ENCODE results near the gene BRD7. TPM values are rescaled to one million over a fixed set of nuclear protein-coding genes. Genes with fewer than 3 reads are reported as not detected.
A peak's percentile ranks its signal among the peaks of the same experiment; 100 is the strongest.

The BRD7 gene
- polyA plus RNA-seq, 4 donors, result 40.7 to 71.6 (median 43.4) TPM

DNA sequence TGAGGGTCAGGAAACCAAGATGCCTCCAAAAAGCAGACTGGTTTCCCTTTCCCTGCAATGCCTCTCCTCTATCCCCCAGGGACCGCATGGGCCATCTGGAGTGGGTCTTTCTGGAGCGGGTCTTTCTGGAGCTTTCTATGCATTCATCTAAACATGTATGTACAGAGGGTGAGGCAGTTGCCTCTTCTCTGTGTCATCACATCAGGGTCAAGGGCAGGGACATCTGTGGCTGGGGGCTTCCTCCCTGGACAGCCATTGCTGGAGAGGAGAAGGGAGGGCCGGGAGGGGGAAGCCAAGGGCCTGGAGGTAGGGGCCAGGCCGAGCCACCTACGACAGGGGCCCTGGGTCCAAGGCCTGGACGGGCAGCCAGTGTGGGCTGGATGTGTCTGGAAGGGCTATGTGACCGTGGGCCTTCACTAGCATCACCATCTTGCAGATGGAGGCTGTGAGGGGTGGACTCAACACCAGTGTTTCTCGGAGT is 101.6 kb downstream of the BRD7 start:
- no peaks in the 10 kb centered on the region for H3K27me3 ChIP-seq (ENCODE audit: control insufficient read depth in 3 of 3, insufficient read depth in 3 of 3, low read length in 3 of 3)
- H3K27ac ChIP-seq (ENCODE audit: low read depth in 1 of 3, low read length in 2 of 3), result peak overlapping the region in 1 of 3 donors; percentile 58
- H3K9me3 ChIP-seq (ENCODE audit: control insufficient read depth in 2 of 2, insufficient read depth in 1 of 2, low read depth in 1 of 2, low read length in 1 of 2), result no peaks in the 10 kb centered on the region
- DNase-seq (no peak), FAIRE-seq (no peak)
- peaks cover 0 to 26% (median 0%) of the 10 kb centered on the region in 3 donors for H3K4me1 ChIP-seq (ENCODE audit: control insufficient read depth in 3 of 3, insufficient read depth in 2 of 3, low read depth in 1 of 3, low read length in 2 of 3)
- 68 to 85% (median 79%) methylated on average over 8 of the region's 8 CpGs for WGBS, 3 donors
- no peaks in the 10 kb centered on the region for H3K36me3 ChIP-seq (ENCODE audit: control insufficient read depth in 3 of 3, insufficient read depth in 2 of 3, low read depth in 1 of 3, low read length in 3 of 3)
- H3K4me3 ChIP-seq (ENCODE audit: low read depth in 1 of 3, low read length in 3 of 3), result peak overlapping the region in 2 of 3 donors; percentile 20 to 52

DNA sequence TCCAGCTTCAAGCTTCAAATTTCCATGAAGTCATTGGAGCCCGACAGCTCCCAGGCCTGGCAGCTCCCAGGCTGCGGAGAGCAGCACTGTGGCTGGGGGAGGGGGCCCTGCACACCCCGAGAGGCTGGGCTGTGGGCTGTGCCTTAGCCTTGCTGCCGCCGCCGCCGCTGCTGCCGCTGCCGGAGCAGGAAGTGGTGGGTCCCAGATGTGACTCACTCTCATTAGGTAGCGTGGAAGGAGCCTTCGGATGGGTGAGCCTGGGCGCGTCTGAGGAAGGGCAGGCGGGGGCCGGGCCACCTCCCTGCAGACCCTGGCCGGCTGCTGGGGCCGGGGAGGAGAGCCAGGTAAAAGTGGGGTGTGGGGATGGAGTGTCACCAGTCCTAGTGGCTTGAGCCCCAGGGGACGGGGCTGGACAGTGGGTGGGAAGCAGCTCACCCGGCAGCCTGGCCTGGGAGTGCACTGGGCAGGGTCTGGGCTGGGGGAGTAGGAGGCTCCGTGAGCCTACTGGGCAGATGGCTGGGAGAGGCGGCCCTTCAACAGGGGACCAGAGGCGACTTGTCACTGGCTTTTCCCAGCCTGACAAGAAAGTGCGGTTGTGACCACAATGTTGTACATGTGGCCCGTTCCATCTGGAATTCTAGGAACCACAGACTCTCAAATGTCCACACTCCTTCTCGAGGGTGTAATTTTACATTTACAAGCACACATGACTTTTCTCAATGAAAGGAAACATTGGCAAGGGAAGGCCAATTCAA is 102.3 kb downstream of the BRD7 start, which contains the start of gene ADCY7:
Gene ADCY7 (plus strand): TSS at position 215 of the 755 bp plus-strand sequence. CDS start 21,629 bp downstream, outside the sequence.
- Histone ChIP-seq H3K4me1 (ENCODE audit: control insufficient read depth in 3 of 3, insufficient read depth in 2 of 3, low read depth in 1 of 3, low read length in 2 of 3) (peaks cover 0 to 26% (median 0%) of the 10 kb centered on the region in 3 donors), H3K27ac (ENCODE audit: low read depth in 1 of 3, low read length in 2 of 3) (peak within 1 kb of the TSS in 2 of 3 donors; percentile 28 to 58), H3K9me3 (ENCODE audit: control insufficient read depth in 2 of 2, insufficient read depth in 1 of 2, low read depth in 1 of 2, low read length in 1 of 2) (no peaks in the 10 kb centered on the region), H3K36me3 (ENCODE audit: control insufficient read depth in 3 of 3, insufficient read depth in 2 of 3, low read depth in 1 of 3, low read length in 3 of 3) (no peaks in the 10 kb centered on the region), H3K27me3 (ENCODE audit: control insufficient read depth in 3 of 3, insufficient read depth in 3 of 3, low read length in 3 of 3) (no peaks in the 10 kb centered on the region), H3K4me3 (ENCODE audit: low read depth in 1 of 3, low read length in 3 of 3) (peak within 1 kb of the TSS; percentile 20 to 52 (median 28))
- 12 to 20% (median 16%) methylated on average over 25 of the region's 25 CpGs for WGBS, 3 donors
- DNase-seq, result peak; percentile 81 to 86
- FAIRE-seq, result no peak

Other genes starting within 250 kb of the BRD7 start
- 10 to 100 TPM in 1 of 4 donors, 1 to 10 TPM in 3; 5.1 to 19.4 (median 7.4) TPM for gene TENT4B, start 215.7 kb downstream of the BRD7 start, polyA plus RNA-seq
- gene ADCY7, start 102.4 kb downstream of the BRD7 start, polyA plus RNA-seq, result 1 to 10 TPM in 2 of 4 donors, under 1 TPM in 2; 0.45 to 7.3 (median 3.4) TPM
- 1 to 10 TPM in 2 of 4 donors, under 1 TPM in 2; 0.22 to 2.9 (median 1.3) TPM for gene NKD1, start 179.4 kb upstream of the BRD7 start, polyA plus RNA-seq

All from small intestine (tissue), 7 donors.